A673 (cell line): ENCODE measurements around the gene NUFIP1. TPM values are rescaled to one million over a fixed set of nuclear protein-coding genes. Genes with fewer than 3 reads are reported as not detected.

Source experiments
- BruUV-seq: library from RNA; stranded (reverse); fragments of 400-500 nt; replicated peaks from 2 replicates; lab custom pipeline; 2021; lab: Mats Ljungman, UMichigan
- CTCF ChIA-PET: fragments of 300-600 bp; sonication (Branson Sonifier 250); formaldehyde crosslinking; loops from one replicate; lab custom pipeline; 2022; ENCODE audit warnings: antibody characterized with exemption; lab: Charles Lee
- POLR2A ChIA-PET: fragments of 300-600 bp; sonication (Branson Sonifier 250); formaldehyde crosslinking; loops from one replicate; lab custom pipeline; 2022; ENCODE audit warnings: antibody characterized with exemption; ENCODE audit not compliant: low non-redundant PET; lab: Charles Lee
- DNase-seq: peaks from one replicate; pipeline ENCODE4 v3.0.0-alpha.2; 2015; ENCODE audit warnings: low spot score
- H3K27ac ChIP-seq: fragments of 200-600 bp; sonication (generic); 2 replicates; pipeline ENCODE4 v1.5.1; 2016; ENCODE audit warnings: mixed run types, low read depth, mild to moderate bottlenecking, mixed read lengths, antibody characterized with exemption, low read length; ENCODE audit not compliant: poor library complexity, severe bottlenecking
- H3K27me3 ChIP-seq: fragments of 200-600 bp; sonication (generic); replicated peaks from 2 replicates; pipeline ENCODE4 v1.6.1; 2017; ENCODE audit warnings: mixed run types, low read depth, mild to moderate bottlenecking, mixed read lengths, antibody characterized with exemption, low read length; ENCODE audit not compliant: insufficient read depth, poor library complexity
- H3K36me3 ChIP-seq: fragments of 200-600 bp; sonication (generic); 2 replicates; pipeline ENCODE4 v1.6.1; 2016; ENCODE audit warnings: mixed run types, mild to moderate bottlenecking, mixed read lengths, antibody characterized with exemption, low read length; ENCODE audit not compliant: insufficient read depth, poor library complexity, severe bottlenecking
- H3K4me1 ChIP-seq: fragments of 200-600 bp; sonication (generic); 2 replicates; pipeline ENCODE4 v1.6.1; 2017; ENCODE audit warnings: mixed run types, mild to moderate bottlenecking, mixed read lengths, antibody characterized with exemption, low read length; ENCODE audit not compliant: insufficient read depth, poor library complexity, severe bottlenecking
- H3K4me3 ChIP-seq: fragments of 200-600 bp; sonication (generic); 2 replicates; pipeline ENCODE4 v1.5.1; 2016; ENCODE audit warnings: low read depth, mixed run types, mild to moderate bottlenecking, mixed read lengths, low read length; ENCODE audit not compliant: poor library complexity, severe bottlenecking
- H3K9me3 ChIP-seq: fragments of 200-600 bp; sonication (generic); 2 replicates; pipeline ENCODE4 v1.6.1; 2016; ENCODE audit warnings: mixed run types, low read depth, mild to moderate bottlenecking, mixed read lengths, antibody characterized with exemption, low read length; ENCODE audit not compliant: poor library complexity, severe bottlenecking
- EZH2 ChIP-seq: fragments of 200-600 bp; sonication (generic); IDR thresholded peaks from 2 replicates; pipeline ENCODE4 v1.6.1; 2017; ENCODE audit warnings: borderline replicate concordance, low read depth, mild to moderate bottlenecking, mixed read lengths, antibody characterized with exemption, low read length; ENCODE audit not compliant: poor library complexity, severe bottlenecking
- intact Hi-C: fragments of 100-400 bp; cut with micrococcal nuclease; formaldehyde crosslinking; loops from one replicate; pipeline ENCODE4 v1.10.0; 2022; ENCODE audit not compliant: unreplicated experiment
- total RNA-seq: library from RNA; stranded (reverse); gene quantifications from 2 replicates; pipeline ENCODE4 v1.2.3, GENCODE V29; 2021
- TF ChIP-seq, protein P1 (sequence below): fragments of 300-800, 200-600 bp; sonication (generic); conservative IDR thresholded peaks from 2 replicates; pipeline ENCODE4 v1.5.1; 2017; ENCODE audit warnings: low read depth, mild to moderate bottlenecking, antibody characterized with exemption, low read length, moderate library complexity, mixed read lengths

The NUFIP1 gene
- total RNA-seq, 1 experiment from 2014 or later = 13.4 TPM

DNA sequence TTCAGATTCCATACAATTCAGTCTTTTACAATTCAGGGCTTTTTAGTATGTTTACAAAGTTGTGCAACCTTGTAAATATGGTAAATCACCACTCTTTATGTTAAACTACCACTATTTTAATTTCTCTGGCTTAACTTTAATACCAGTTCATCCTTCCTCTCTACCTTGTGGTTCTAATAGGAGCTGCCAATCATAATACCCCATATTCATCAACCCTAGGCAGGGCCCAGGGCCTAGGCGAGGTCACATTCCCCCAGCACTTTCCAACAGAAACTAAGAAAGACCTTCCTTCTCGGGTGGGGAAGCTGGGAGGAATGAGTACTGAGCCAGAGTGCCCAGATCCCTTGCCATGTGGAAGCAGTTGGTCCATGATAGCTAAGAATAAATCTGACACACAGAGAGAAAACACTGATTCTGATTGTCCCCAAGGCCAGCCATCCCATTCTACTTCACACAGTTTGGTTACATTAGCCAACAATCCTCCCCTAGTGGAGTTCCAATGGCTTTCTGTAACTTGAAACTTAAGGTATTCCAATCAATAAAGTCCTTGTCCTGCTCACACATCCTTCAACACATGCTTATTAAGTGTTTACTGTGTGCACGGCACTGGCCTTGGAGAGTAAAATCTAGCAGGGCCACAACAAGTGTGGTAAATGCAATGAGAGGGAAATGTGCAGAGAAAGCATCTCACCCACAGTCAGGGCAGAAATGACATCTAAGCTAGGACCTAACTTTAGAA is 76.8 kb downstream of the NUFIP1 start:
- no TSS peak for BruUV-seq

DNA sequence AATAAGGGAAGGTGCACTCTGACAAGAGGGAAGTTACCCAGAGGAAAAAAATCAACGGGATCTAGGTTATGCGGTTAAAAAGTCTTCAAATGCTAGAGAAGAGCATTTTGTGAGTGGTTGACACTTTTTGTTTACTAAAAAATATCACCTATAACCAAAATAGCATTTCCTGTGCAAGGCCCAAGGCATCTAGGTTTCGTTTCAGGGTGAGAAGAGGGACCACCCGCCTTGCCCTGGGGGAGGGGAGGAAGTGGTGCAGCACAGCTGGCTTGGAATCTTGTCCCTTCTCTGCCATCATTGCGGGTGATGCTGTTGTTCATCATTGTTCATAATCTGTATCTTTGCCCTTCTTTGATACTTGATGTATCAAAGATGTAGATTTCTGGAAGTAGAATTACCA is 80.6 kb downstream of the NUFIP1 start:
- Histone ChIP-seq H3K27ac (no peak overlapping the region), H3K36me3 (no peaks in the 10 kb centered on the region), H3K4me3 (no peak overlapping the region), H3K4me1 (no peaks in the 10 kb centered on the region), H3K27me3 (no peaks in the 10 kb centered on the region), H3K9me3 (no peaks in the 10 kb centered on the region)
- TF ChIP-seq, protein P1, sequence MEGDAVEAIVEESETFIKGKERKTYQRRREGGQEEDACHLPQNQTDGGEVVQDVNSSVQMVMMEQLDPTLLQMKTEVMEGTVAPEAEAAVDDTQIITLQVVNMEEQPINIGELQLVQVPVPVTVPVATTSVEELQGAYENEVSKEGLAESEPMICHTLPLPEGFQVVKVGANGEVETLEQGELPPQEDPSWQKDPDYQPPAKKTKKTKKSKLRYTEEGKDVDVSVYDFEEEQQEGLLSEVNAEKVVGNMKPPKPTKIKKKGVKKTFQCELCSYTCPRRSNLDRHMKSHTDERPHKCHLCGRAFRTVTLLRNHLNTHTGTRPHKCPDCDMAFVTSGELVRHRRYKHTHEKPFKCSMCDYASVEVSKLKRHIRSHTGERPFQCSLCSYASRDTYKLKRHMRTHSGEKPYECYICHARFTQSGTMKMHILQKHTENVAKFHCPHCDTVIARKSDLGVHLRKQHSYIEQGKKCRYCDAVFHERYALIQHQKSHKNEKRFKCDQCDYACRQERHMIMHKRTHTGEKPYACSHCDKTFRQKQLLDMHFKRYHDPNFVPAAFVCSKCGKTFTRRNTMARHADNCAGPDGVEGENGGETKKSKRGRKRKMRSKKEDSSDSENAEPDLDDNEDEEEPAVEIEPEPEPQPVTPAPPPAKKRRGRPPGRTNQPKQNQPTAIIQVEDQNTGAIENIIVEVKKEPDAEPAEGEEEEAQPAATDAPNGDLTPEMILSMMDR = no peak
- no peak for TF ChIP-seq EZH2
- CTCF ChIA-PET = no interaction called here
- no TSS peak for BruUV-seq
- POLR2A ChIA-PET = no interaction called here
- no peak for DNase-seq
- intact Hi-C loops = no loop called here

More for the DNA sequence above, 76.8 kb downstream of the NUFIP1 start:
- intact Hi-C loops = no loop called here
- no peaks in the 10 kb centered on the region for H3K36me3 ChIP-seq
- H3K4me3 ChIP-seq = no peak overlapping the region
- no peaks in the 10 kb centered on the region for H3K4me1 ChIP-seq
- H3K27ac ChIP-seq = no peak overlapping the region
- H3K9me3 ChIP-seq = no peaks in the 10 kb centered on the region
- no peaks in the 10 kb centered on the region for H3K27me3 ChIP-seq
- ChIA-PET POLR2A (no interaction called here), CTCF (no interaction called here)
- no peak for DNase-seq
- TF ChIP-seq EZH2 = no peak
- TF ChIP-seq, protein P1 = no peak

DNA sequence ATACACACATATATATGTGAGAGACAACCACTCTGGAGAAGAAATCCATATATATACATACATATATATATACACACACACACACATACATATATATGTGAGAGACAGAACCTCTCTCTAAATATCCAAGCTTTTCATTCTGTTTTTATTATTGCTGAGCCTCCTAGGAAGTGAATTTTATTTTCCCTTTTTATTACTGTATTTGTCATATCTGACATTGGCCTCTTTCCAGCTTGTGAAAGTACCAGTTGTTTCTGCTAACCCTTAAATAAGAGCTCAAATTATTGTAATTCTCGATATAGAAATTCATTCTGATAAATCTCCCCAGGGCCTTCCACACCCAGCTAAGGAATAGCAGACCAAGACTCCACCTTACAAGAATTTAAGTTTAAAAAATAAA is 81.0 kb downstream of the NUFIP1 start:
- H3K36me3 ChIP-seq = no peaks in the 10 kb centered on the region
- H3K9me3 ChIP-seq = no peaks in the 10 kb centered on the region
- ChIA-PET POLR2A (no interaction called here), CTCF (no interaction called here)
- no peak overlapping the region for H3K4me3 ChIP-seq
- TF ChIP-seq, protein P1 = no peak
- TF ChIP-seq EZH2 = no peak
- no peaks in the 10 kb centered on the region for H3K4me1 ChIP-seq
- intact Hi-C loops = no loop called here
- H3K27ac ChIP-seq = no peak overlapping the region
- no TSS peak for BruUV-seq
- no peaks in the 10 kb centered on the region for H3K27me3 ChIP-seq
- DNase-seq = no peak
